Testis (tissue), 5 donors: ENCODE results near the gene LST1. TPM values are rescaled to one million over a fixed set of nuclear protein-coding genes. Genes with fewer than 3 reads are reported as not detected.

Source experiments
- DNase-seq: peaks from one replicate; pipeline ENCODE4 v3.0.0-alpha.2; 2019
- H3K27ac ChIP-seq, 2 donors: fragments of 200-600 bp; sonication (generic); one replicate each; pipeline ENCODE4 v1.5.1; 2019
- H3K27me3 ChIP-seq: fragments of 200-600 bp; sonication (generic); one replicate; pipeline ENCODE4 v1.5.1; 2019
- H3K36me3 ChIP-seq: fragments of 200-600 bp; sonication (generic); one replicate; pipeline ENCODE4 v1.5.1; 2017; ENCODE audit warnings: low read depth; ENCODE audit errors: missing control alignments
- H3K4me1 ChIP-seq: fragments of 200-600 bp; sonication (generic); one replicate; pipeline ENCODE4 v1.5.1; 2019
- H3K4me3 ChIP-seq, 2 donors: fragments of 200-600 bp; sonication (generic); one replicate each; pipeline ENCODE4 v1.5.1; 2017 to 2019
- H3K9me3 ChIP-seq: fragments of 200-600 bp; sonication (generic); one replicate; pipeline ENCODE4 v1.5.1; 2017
- CTCF ChIP-seq, 3 experiments: fragments of 450-650 bp in 2 of 3; fragments of 200-600 bp in 1 of 3; sonication (generic) in 1 of 3; IDR thresholded peaks; one replicate each; pipeline ENCODE4 v1.5.1; 2016 to 2019; ENCODE audit warnings: antibody characterized with exemption in 3 of 3, mild to moderate bottlenecking in 2 of 3, moderate library complexity in 1 of 3
- POLR2A ChIP-seq: fragments of 450-650 bp; IDR thresholded peaks from one replicate; pipeline ENCODE4 v1.6.1; 2017; ENCODE audit warnings: antibody characterized with exemption, mild to moderate bottlenecking, moderate library complexity
- WGBS, 2 donors: methylation state at CpG; one replicate each; pipeline ENCODE4 v1.1.5; 2018; 5-methylcytosine and 5-hydroxymethylcytosine counted together
- intact Hi-C: fragments of 100-400 bp; cut with DNase I; formaldehyde crosslinking; loops from one replicate; pipeline ENCODE4 v1.15.1; 2023; ENCODE audit warnings: low total_unique reads
- long read RNA-seq, 2 donors: transcript quantifications; one replicate each; lab custom pipeline, GENCODE V29; 2026
- polyA plus RNA-seq: library from polyadenylated mRNA; stranded (reverse); fragments of 350-450 nt; fragmentation: Illumina TruSeq; extraction: RNeasy Lipid Tissue Mini Kit (QIAGEN cat#74804); gene quantifications from one replicate; pipeline ENCODE4 v1.2.3, GENCODE V29; 2014; ENCODE audit warnings: low read depth, low replicate concordance; ENCODE audit not compliant: insufficient read depth
- total RNA-seq, 2 donors: library from RNA; depleted of rRNA; stranded (reverse); fragments of >200 nt; gene quantifications; one replicate each; pipeline ENCODE4 v1.2.3, GENCODE V29; 2016

Gene LST1
- total RNA-seq (1 to 10 TPM in 1 of 2 donors, under 1 TPM in 1; 0.71 to 1.2 TPM), polyA plus RNA-seq (13.0 TPM)
- long read RNA-seq, donor 1, partial matches to known transcripts, result 0 of 1 reads
- long read RNA-seq, donor 1, other reads (novel, unspliced or antisense), result 0 of 1 reads
- long read RNA-seq, donor 2, result 0 reads

- intact Hi-C loops, result no loop called here
- WGBS, 2 donors, result 56 to 73% methylated on average over 1 of the region's 1 CpG
- TF ChIP-seq CTCF (IDR thresholded peaks at IDR 0.05) (no peak), POLR2A (no peak)
- no peaks in the 10 kb centered on the region for H3K9me3 ChIP-seq
- no peak within 1 kb of the TSS for H3K27ac ChIP-seq
- no peaks in the 10 kb centered on the region for H3K27me3 ChIP-seq
- H3K4me1 ChIP-seq, result no peaks in the 10 kb centered on the region
- DNase-seq, result no peak
- no peak within 1 kb of the TSS for H3K4me3 ChIP-seq
- H3K36me3 ChIP-seq, result no peaks in the 10 kb centered on the region
These were observed at the start of gene LST1 for GRCh38 chr6:31586008-31586407. Gene LST1, plus strand, starts transcription at chr6:31586277. Its CDS starts 1,023 bp downstream, at chr6:31587300.

GRCh38 chr6:31538805-31539400 lies 47.2 kb upstream of the LST1 start:
- Histone ChIP-seq H3K9me3 (no peaks in the 10 kb centered on the region), H3K36me3 (no peaks in the 10 kb centered on the region), H3K4me3 (no peak overlapping the region), H3K27me3 (no peaks in the 10 kb centered on the region), H3K27ac (no peak overlapping the region), H3K4me1 (peaks cover 23% of the 10 kb centered on the region)
- TF ChIP-seq POLR2A, result no peak
- TF ChIP-seq CTCF (IDR thresholded peaks at IDR 0.05), result no peak
- no peak for DNase-seq
- WGBS, 2 donors, result 56 to 58% methylated on average over 6 of the region's 6 CpGs
- intact Hi-C loops, result no loop called here

GRCh38 chr6:31540640-31541039 lies 45.4 kb upstream of the LST1 start:
- Histone ChIP-seq H3K36me3 (no peaks in the 10 kb centered on the region), H3K4me3 (peak overlapping the region; percentile 77 to 83), H3K4me1 (peaks cover 23% of the 10 kb centered on the region), H3K9me3 (no peaks in the 10 kb centered on the region), H3K27ac (peak overlapping the region; percentile 94 to 97), H3K27me3 (no peaks in the 10 kb centered on the region)
- no peak for TF ChIP-seq CTCF (IDR thresholded peaks at IDR 0.05)
- TF ChIP-seq POLR2A, result no peak
- 3 to 14% methylated on average over 4 of the region's 4 CpGs for WGBS, 2 donors
- intact Hi-C loops, result loop anchor here (10.0 kb wide), 1 partner anchor 54 kb away; the partner anchor contains the start of gene NCR3
- DNase-seq, result no peak

- 0 to 1% methylated on average over 21 of the region's 21 CpGs for WGBS, 2 donors
- TF ChIP-seq CTCF (IDR thresholded peaks at IDR 0.05) (no peak), POLR2A (no peak)
- Histone ChIP-seq H3K4me3 (peak overlapping the region; percentile 77 to 83), H3K36me3 (no peaks in the 10 kb centered on the region), H3K27ac (peak overlapping the region; percentile 94 to 97), H3K27me3 (no peaks in the 10 kb centered on the region), H3K9me3 (no peaks in the 10 kb centered on the region), H3K4me1 (peaks cover 27% of the 10 kb centered on the region)
- peak; percentile 62 for DNase-seq
- intact Hi-C loops, result loop anchor here (10.0 kb wide), 1 partner anchor 54 kb away; the partner anchor contains the start of gene NCR3
These were observed 44.9 kb upstream of the LST1 start for GRCh38 chr6:31541059-31541657.
